Head of caudate nucleus (tissue), 42 donors: ENCODE data around the gene PSTPIP2.

ENCODE experiments used
- DNase-seq, 42 donors: peaks; one replicate each; pipeline versions ENCODE4 v3.0.0 to v3.0.0-alpha.2; 2020 to 2021; ENCODE audit warnings: mixed read lengths in 7 of 42
- intact Hi-C: fragments of 100-400 bp; cut with DNase I; formaldehyde crosslinking; loops from one replicate; pipeline ENCODE4 v1.15.0; 2022

The PSTPIP2 gene

GRCh38 chr18:46046126-46046525, 25.9 kb downstream of the PSTPIP2 start:
- DNase-seq: no peak
- intact Hi-C loops: no loop called here

- intact Hi-C loops: no loop called here
- DNase-seq: no peak
Observed at GRCh38 chr18:46042571-46043123, 29.4 kb downstream of the PSTPIP2 start.

GRCh38 chr18:46040747-46041104, 31.3 kb downstream of the PSTPIP2 start:
- no peak for DNase-seq
- intact Hi-C loops: no loop called here

GRCh38 chr18:46040033-46040746, 31.9 kb downstream of the PSTPIP2 start:
- intact Hi-C loops: no loop called here
- no peak for DNase-seq

GRCh38 chr18:46037512-46038305, 34.4 kb downstream of the PSTPIP2 start:
- intact Hi-C loops: no loop called here
- DNase-seq: peak in 3 of 42 donors; percentile 12 to 20 (median 13)

DNA sequence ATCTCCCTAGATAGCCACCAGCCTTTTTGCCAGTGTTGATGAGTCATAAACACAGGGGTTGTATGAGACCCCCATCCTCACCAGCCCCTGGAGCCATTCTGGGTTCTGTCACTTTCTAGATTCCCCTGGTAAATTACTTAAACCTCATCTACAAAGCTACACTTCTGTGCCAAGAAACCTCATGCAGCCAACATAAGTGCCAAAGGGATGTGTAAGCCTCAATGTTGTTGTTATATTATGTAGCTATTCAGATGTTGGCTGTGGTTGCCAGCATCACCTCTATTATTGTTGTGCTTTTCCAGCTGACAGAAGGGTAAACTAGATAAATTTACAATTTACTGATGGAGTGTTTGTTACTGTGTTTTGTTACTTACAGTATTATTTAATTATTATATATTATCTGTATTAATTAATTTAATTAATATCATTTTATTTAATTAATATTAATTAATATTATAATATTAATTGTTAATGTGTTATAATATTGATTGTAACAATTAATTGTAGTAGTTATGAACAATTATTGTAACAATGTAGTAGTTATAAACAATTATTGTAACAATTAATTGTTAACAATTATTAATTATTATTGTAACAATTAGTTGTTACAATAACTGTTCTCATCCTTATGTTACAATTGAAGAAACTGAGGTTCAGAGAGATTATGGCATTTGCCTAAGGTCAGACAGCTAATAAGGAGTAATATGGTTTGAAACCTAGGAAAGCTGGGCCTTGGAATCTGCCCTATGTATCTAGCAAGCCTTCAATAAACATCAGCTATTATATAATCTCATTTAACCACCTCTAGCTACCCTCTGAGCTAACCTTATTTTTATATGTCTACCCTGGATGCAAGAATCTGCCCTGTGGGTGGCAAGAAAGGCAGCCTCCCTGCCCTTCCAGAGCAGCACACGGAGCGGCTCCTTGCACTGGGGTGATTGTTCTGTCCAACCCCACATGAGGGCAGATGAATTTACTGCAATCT, 36.1 kb downstream of the PSTPIP2 start:
- no peak for DNase-seq
- intact Hi-C loops: no loop called here

DNA sequence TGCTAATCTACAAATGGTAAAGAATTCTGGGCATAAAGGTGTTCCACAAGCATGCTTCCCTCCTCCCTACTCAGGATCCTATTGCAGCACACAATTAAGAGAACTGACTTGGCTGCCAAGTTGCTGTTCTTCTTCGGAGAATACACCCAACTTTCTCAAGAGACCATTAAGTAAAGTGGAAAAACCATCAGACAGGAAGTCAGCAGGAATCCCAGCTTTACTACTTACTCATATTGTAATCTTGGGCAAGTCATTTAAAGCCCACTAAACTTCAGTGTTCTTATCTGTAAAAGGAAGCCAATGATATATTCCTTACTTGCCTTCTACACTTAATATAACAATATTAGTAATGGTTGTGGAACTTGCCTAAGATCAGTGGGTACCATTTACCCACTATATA, 37.8 kb downstream of the PSTPIP2 start:
- DNase-seq: no peak
- intact Hi-C loops: no loop called here

GRCh38 chr18:46031741-46032140, 40.3 kb downstream of the PSTPIP2 start:
- no peak for DNase-seq
- intact Hi-C loops: no loop called here

DNA sequence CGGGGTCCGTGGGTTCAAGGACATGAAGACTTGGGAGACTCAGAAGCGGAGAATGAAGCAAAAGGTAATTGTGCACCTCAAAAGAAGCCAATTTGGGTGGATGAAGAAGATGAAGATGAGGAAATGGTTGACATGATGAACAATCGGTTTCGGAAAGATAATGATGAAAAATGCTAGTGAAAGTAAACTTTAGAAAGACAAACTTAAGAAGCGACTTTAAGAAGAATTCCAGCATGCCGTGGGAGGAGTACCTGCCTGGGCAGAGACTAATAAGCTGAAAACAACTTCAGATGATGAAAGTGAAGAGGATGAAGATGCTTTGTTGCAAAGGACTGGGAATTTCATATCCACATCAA, 43.5 kb downstream of the PSTPIP2 start:
- no peak for DNase-seq
- intact Hi-C loops: no loop called here

DNA sequence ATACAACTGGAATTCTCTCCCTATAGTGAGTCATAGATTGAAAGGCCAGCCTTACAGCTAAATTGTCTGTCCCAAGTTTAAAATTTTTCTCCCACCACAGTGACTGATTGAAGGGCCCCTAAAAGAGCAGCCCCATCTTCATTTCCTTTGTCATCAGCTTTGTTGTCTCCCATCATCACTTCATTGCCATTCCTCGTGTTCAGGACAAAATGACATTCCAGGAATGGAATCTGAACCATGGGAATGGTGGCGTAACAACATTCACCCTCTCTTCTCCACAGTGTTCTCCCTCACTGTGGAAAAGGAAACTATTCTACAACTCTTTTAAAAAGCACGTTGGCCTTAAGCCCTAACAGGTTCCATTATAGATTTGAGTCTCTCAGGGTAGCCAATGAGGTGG, 52.1 kb downstream of the PSTPIP2 start:
- intact Hi-C loops: no loop called here
- no peak for DNase-seq

DNA sequence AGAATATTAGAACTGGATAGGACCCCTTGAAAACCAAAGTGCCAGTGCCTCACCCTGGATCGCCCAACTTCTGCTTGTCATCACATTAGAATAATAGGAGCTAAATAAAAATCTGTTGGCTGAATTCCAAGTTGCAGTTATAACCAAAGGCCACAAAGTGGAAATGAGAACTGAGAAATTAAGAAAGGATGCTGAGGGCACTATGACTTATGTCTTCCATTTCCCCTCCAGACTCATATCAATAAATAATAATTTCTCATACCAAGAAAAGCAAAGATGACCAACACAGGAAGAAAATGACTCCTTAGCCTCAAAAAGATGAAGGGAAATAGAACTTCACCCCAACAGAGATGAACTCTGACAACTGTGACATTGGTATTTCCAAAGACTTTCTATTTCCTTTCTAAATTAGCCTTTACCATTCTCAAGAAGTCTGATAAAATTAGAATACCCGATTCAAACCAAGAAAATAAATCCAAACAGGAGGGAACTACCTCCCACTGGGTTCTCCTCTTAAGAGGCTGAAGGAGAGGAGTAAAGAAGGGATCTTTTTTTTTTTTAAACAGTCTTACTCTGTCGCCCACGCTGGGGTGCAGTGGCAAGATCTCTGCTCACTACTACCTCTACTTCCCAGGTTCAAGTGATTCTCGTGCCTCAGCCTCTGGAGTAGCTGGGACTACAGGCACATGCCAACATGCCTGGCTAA, 58.4 kb downstream of the PSTPIP2 start:
- intact Hi-C loops: no loop called here

DNA sequence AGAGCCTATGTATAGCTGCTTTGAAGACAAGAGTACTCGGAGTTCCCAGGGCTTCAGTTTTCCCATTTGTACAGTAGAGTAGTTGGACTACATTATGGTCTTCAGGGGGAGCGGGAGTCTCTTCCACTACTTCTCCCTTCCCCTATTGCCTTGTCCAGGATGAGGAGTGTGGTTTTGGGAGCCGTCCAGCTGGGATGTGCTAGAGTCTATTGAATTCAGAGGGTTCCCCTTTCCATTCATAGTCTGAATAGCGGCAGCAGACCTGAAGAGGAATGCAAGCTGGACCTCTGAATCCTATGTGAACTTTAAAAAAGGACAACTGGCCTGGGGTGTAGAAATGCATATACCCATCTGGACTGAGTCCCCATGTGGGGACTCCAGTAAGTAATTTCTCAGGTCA, 61.4 kb downstream of the PSTPIP2 start:
- intact Hi-C loops: no loop called here
- peak in 2 of 42 donors; percentile 9 to 27 for DNase-seq

More for the DNA sequence above, 58.4 kb downstream of the PSTPIP2 start:
- no peak for DNase-seq

- intact Hi-C loops: no loop called here
- no peak for DNase-seq
Observed at GRCh38 chr18:46010050-46010449, 62.0 kb downstream of the PSTPIP2 start.

DNA sequence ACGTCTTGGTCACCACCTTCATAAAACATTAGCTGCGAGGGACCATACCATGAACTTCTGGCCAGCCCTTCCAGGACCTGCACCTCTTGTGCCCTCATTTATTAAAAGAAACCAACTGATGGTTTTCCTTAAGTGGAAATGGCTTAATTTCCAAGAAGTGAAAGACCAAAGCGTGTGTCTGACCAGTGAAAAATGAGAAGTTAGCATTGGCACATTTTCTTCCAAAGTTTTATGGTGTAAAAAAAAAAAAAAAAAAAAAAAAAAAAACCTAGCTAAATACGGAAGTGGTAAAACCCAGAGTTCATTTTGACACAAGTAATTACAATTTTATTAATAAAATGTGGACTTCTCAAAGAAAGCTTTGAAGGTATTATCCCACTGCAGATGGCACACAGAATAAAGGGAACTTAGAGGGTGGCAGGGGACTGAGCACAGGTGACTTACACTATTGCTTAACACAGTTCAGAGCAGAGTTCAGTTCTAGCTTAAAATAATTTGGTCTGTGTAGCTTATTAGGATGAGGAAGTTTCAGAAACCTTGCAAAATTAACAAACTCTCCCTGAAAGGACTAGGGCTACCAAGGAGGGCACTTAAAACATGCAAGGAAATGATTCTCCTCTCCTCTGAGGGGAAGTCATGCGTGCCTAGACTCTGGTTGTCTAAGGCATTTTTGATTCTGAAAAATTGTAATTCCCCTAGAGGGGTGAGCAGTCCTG, 62.8 kb downstream of the PSTPIP2 start:
- intact Hi-C loops: no loop called here
- no peak for DNase-seq

GRCh38 chr18:46008531-46008930, 63.5 kb downstream of the PSTPIP2 start:
- intact Hi-C loops: no loop called here

DNA sequence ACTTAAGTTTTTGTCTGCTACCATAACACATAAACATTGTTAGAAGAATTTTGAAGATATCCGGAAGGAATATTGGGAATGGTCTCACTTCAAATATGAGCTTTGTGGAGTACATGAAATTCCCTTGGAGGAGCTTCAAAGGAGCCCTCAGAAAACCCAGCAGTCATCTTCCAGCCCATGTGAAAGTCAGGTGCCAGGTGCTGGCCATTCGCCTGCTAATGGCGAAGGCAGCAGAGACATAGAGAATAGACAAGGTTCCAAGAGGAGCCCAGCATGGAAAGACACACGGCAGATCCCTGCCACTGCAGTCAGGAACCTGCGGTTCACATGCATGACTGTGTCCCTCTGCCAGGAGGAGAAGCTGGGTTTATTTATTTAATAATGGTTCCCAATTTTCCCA, 64.9 kb downstream of the PSTPIP2 start:
- intact Hi-C loops: no loop called here
- DNase-seq: no peak

More at GRCh38 chr18:46008531-46008930, 63.5 kb downstream of the PSTPIP2 start:
- no peak for DNase-seq

DNA sequence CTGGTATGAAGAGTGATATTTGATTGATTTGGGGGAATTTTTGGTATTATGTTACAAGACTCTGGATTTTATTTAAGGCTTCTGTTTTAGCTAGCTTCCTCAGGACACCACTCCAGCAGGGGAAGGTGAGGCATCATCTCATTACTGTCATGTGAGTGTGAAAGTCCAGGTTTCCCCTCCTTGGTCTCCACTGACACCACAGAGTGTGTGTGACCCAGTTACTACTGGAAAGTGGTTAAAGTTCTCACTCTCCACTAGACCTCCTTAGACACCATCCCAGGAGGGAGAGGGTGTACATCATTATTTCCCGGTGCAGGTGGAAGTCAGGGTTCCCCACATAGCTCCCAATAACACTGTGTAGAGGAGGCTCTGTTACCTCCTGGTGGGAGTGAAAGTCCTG, 69.1 kb downstream of the PSTPIP2 start:
- intact Hi-C loops: no loop called here
- DNase-seq: peak in 1 of 42 donors; percentile 2

DNA sequence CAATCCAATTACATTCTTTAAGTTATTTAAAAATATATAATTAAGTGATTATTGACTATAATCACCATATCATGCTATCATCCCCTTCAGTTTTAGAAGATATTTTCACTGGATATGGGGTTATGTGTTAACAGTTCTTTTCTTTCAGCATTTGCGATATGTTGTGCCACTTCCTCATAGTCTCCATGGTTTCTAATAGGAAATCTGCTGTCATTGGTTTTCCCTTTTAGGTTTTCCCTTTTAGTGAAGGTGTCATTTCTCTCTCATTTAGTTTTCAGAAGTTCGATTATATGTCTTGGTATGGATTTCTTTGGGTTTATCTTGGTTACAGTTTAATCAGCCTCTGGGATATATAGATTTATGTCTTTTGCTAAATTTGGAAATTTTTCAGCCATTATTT, 70.2 kb downstream of the PSTPIP2 start:
- intact Hi-C loops: no loop called here
- no peak for DNase-seq
